AG09319 (cell line): ENCODE results near the gene HIPK2.

Source experiments
- DNase-seq: peaks from one replicate; pipeline ENCODE4 v3.0.0-alpha.2; 2010; ENCODE audit warnings: low read depth; ENCODE audit errors: extremely low read depth
- TF ChIP-seq, protein P1 (sequence below): IDR thresholded peaks from 2 replicates; pipeline ENCODE4 v1.5.1; 2011; ENCODE audit warnings: low read depth, mild to moderate bottlenecking, inconsistent platforms, low read length, moderate library complexity

HIPK2 gene

DNA sequence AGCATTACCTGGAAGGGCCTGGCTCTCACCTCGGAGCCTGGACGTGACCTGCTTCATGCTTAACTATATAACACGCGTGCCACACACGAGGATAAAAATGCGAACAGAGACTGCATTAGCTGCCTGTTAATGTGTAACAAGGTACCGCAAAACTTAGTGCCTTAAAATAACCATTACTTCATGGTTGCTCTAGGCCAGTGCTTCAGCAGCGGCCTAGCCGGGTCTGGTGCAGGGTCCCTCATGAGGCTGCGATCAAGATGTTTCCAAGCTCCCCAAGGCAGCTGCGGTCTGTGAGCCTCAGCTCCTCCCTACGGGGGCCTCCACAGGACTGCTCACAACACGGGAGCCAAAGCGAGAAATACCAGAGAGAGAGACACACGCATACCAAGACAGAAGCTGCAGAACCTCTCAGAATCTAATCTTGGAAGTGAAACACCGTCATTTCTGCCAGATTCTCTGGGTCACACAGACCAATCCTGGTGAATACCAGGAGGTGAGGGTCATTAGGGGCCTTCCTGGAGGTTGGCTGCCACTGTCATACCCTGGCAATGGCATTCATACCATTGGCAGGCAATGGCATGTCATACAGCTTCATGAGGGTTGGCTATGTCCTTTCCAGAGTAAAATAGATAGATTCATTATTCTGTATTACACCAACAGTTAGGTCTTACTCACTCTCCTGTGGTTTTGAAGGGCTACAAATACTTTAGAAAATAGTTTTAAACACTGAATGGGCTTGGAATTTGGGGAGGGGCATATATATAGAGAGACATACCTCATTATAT lies 94.5 kb downstream of the HIPK2 start:
- TF ChIP-seq, protein P1, sequence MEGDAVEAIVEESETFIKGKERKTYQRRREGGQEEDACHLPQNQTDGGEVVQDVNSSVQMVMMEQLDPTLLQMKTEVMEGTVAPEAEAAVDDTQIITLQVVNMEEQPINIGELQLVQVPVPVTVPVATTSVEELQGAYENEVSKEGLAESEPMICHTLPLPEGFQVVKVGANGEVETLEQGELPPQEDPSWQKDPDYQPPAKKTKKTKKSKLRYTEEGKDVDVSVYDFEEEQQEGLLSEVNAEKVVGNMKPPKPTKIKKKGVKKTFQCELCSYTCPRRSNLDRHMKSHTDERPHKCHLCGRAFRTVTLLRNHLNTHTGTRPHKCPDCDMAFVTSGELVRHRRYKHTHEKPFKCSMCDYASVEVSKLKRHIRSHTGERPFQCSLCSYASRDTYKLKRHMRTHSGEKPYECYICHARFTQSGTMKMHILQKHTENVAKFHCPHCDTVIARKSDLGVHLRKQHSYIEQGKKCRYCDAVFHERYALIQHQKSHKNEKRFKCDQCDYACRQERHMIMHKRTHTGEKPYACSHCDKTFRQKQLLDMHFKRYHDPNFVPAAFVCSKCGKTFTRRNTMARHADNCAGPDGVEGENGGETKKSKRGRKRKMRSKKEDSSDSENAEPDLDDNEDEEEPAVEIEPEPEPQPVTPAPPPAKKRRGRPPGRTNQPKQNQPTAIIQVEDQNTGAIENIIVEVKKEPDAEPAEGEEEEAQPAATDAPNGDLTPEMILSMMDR, result no peak
- DNase-seq, result no peak

DNA sequence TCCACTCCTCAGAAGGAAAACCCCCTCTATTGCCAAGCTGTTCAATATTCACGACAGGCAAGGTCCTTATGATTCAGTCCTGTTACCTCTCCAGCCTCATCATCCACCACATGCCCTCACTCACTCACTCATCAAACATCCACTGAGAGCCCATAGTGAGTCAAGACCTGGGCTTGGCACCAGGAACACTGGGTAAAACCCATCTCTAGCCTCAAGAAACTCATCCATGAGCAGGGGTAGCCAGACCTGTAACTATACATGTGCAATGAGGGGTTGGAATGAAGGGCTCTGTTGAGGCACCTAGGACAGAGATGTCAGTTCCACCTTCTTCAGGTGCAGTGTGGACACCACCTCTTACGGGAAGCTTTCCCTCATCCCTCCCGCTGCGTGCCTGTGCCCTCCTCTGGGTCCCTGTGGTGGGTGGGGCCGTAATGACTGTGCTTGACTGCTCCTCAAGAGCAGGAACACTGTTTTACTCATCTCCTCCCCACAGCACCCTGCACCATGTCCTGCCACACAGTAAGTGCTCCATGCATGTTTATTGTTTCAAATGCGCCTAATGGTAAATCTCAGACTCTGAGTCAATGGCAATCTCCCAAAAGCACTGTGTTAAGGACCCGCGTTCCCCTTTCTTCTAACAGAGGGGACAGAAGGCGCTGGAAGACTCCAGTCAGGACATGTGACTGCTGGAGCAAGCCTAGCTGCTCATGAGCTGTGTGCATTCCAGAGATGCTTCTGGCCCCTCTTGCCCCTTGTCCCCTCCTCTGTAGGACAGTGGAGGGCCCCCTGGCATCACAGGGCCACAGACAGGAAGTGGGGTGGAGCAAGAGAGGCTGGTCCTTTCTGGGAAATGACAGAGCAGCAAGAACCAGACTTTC lies 95.4 kb downstream of the HIPK2 start:
- TF ChIP-seq, protein P1, result no peak
- no peak for DNase-seq

DNA sequence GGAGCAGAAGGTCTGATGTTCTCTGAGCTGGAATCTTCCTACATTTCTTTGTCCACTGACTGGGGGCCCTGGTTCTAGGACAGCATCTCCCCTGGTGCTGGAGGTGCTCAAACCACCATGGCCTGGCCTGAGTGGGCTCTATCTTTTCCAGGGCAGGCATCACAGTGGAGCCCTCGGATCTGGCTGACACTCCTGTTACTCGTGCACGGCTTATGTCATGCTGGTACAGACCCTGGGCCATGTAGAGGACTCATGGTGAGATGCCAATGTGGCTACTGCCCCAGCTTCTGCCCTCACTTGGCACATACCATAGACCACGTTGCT lies 96.0 kb downstream of the HIPK2 start:
- no peak for DNase-seq
- TF ChIP-seq, protein P1, result no peak

DNA sequence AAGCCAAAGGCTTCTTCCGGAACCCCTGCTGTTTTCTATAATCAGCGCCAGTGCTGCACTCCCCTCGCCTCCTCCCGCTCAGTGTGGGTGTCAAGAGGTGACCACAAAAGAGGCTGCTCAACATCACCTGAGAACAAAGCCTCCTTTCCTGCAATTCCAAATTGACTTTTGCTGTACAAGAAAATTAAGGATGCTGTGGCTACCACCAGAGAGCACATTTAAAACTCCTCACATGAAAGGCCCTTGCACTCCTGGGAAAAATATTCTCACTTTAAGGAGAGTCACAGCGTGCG lies 96.4 kb downstream of the HIPK2 start:
- TF ChIP-seq, protein P1, result no peak

GRCh38 chr7:139680676-139681462 lies 96.9 kb downstream of the HIPK2 start:
- TF ChIP-seq, protein P1, result no peak
- DNase-seq, result peak; percentile 60

More for the DNA sequence above, 96.4 kb downstream of the HIPK2 start:
- DNase-seq, result no peak

GRCh38 chr7:139679731-139680594 lies 97.8 kb downstream of the HIPK2 start:
- no peak for DNase-seq
- TF ChIP-seq, protein P1, result no peak
